ENCODE results near the gene SLC25A53. TPM values are rescaled to one million over a fixed set of nuclear protein-coding genes. Genes with fewer than 3 reads are reported as not detected.

SLC25A53 gene
- polyA plus RNA-seq, 2 of the 4 experiments (the other 2 are of a cell fraction) = 4.6 to 5.0 TPM

DNA sequence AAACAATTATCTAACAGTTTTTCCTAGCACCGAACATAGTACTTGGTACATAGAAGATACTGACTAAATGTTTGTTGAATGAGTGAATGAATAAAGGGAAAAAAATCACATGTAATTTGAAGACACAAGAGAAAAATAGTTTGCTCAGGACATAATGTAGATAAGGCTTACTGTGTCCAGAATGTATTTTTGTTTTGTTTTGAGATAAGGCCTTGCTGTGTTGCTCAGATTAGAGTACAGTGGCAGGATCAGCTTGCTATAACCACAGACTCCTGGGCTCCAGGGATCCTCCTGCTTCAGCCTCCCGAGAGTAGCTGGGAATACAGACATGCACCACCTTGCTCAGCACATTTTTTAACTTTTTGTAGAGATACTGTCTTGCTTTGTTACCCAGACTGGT is 16.0 kb upstream of the SLC25A53 start:
- DNase-seq (ENCODE audit: low read depth in 1 of 2, low spot score in 1 of 2) (no peak), FAIRE-seq (no peak), ATAC-seq (no peak)
- TF ChIP-seq RARB (CRISPR knock-in tag; IDR thresholded peaks at IDR 0.05) = no peak
- TF ChIP-seq POLR2AphosphoS2 (conservative IDR thresholded peaks at IDR 0.05; ENCODE audit: low read length) = no peak
- no peak for TF ChIP-seq MAFK (IDR thresholded peaks at IDR 0.05; ENCODE audit: partially characterized antibody)
- TF ChIP-seq JUNB (IDR thresholded peaks at IDR 0.05) = no peak
- no peak for TF ChIP-seq MAZ (IDR thresholded peaks at IDR 0.05; ENCODE audit: borderline replicate concordance, low read depth, low read length)
- TF ChIP-seq, protein P1, sequence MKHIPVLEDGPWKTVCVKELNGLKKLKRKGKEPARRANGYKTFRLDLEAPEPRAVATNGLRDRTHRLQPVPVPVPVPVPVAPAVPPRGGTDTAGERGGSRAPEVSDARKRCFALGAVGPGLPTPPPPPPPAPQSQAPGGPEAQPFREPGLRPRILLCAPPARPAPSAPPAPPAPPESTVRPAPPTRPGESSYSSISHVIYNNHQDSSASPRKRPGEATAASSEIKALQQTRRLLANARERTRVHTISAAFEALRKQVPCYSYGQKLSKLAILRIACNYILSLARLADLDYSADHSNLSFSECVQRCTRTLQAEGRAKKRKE (CRISPR knock-in tag; IDR thresholded peaks at IDR 0.05; ENCODE audit: low read depth) = no peak
- no peak for TF ChIP-seq CBX2 (IDR thresholded peaks at IDR 0.05; ENCODE audit: borderline replicate concordance, low read depth)
- Histone ChIP-seq H3K4me2 (no peak overlapping the region), H3K9me3 (no peaks in the 10 kb centered on the region), H3K4me3 (no peak overlapping the region), H3K4me1 (peaks cover 19% of the 10 kb centered on the region; the same call in 2 of the 3 replicates), H3K27ac (no peak overlapping the region)
- CTCF ChIA-PET = no interaction called here
- POLR2A ChIA-PET = no interaction called here
- WGBS (ENCODE audit: missing lambda C conversion rate) = 89% methylated on average over 2 of the region's 2 CpGs

DNA sequence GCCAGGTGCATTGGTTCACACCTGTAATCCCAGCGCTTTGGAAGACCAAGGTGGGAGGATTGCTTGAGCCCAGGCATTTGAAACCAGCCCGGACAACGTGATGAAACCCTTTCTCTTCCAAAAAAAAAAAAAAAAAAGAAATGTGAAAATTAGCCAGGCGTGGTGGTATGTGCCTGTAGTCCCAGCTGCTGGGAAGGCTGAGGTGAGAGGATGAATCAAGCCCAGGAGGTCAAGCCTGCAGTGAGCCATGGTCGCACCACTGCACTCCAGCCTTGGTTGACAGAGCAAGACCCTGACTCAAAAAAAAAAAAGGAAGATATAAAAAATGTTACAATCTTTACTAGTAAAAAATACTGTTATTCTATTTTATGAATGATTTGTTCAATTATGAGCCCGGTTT is 15.3 kb upstream of the SLC25A53 start:
- ChIA-PET CTCF (interaction anchor here (0.6 kb wide), 1 partner anchor 12 kb away, joined by 4 read pairs; no protein-coding TSS in a partner anchor), POLR2A (no interaction called here)
- ATAC-seq (no peak), DNase-seq (ENCODE audit: low read depth in 1 of 2, low spot score in 1 of 2) (no peak), FAIRE-seq (no peak)
- Histone ChIP-seq H3K9me3 (no peaks in the 10 kb centered on the region), H3K4me1 (peaks cover 20% of the 10 kb centered on the region; the same call in 2 of the 3 replicates), H3K4me3 (no peak overlapping the region), H3K4me2 (no peak overlapping the region), H3K27ac (no peak overlapping the region)
- TF ChIP-seq JUN (IDR thresholded peaks at IDR 0.05) = no peak
- TF ChIP-seq RNF2 (IDR thresholded peaks at IDR 0.05; ENCODE audit: borderline replicate concordance, low read depth) = no peak
- TF ChIP-seq, protein P2, sequence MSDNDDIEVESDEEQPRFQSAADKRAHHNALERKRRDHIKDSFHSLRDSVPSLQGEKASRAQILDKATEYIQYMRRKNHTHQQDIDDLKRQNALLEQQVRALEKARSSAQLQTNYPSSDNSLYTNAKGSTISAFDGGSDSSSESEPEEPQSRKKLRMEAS (IDR thresholded peaks at IDR 0.05) = no peak
- TF ChIP-seq KDM5A (IDR thresholded peaks at IDR 0.05) = no peak
- no peak for TF ChIP-seq NFE2L2 (conservative IDR thresholded peaks at IDR 0.05; ENCODE audit: low read length)
- TF ChIP-seq EHMT2 (IDR thresholded peaks at IDR 0.05; ENCODE audit: low read depth) = no peak
- no peak for TF ChIP-seq TP53 (CRISPR knock-in tag; IDR thresholded peaks at IDR 0.05)
- no peak for TF ChIP-seq ZSCAN20 (CRISPR knock-in tag; IDR thresholded peaks at IDR 0.05)
- TF ChIP-seq POLR2AphosphoS2 (conservative IDR thresholded peaks at IDR 0.05; ENCODE audit: low read length) = no peak
- TF ChIP-seq NPAS2 (CRISPR knock-in tag; IDR thresholded peaks at IDR 0.05; ENCODE audit: borderline replicate concordance) = no peak
- TF ChIP-seq RFX5 (IDR thresholded peaks at IDR 0.05) = no peak
- no peak for TF ChIP-seq CHD2 (IDR thresholded peaks at IDR 0.05; ENCODE audit: low read length, partially characterized antibody)
- 86% methylated on average over 6 of the region's 6 CpGs for WGBS (ENCODE audit: missing lambda C conversion rate)

DNA sequence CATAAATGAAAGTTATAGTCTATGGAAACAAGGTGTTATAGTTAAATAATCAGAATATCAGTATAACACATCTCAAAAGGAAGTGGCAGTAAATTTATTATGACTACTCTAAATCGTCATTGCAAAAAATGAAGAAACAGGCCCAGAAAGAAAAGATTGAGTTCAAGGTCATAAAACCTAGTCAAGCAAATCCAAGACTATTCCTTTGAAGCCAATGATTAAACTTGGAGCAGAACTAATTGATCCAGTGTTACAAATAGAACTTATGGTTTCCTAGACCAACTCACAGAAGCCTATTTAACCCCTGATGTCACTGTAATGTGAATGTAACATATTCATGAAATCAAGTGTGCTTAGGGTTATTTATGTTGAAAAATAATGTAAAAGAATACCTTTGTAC is 11.3 kb upstream of the SLC25A53 start:
- peaks cover 25% of the 10 kb centered on the region; the same call in 2 of the 3 replicates for H3K4me1 ChIP-seq
- peak overlapping the region; percentile 78 for H3K4me2 ChIP-seq
- ChIA-PET POLR2A (no interaction called here), CTCF (no interaction called here)
- DNase-seq (ENCODE audit: low read depth in 1 of 2, low spot score in 1 of 2) (no peak), FAIRE-seq (no peak), ATAC-seq (no peak)
- 32% methylated on average over 1 of the region's 1 CpG for WGBS (ENCODE audit: missing lambda C conversion rate)
- peak overlapping the region; percentile 84 for H3K4me3 ChIP-seq
- H3K9me3 ChIP-seq = no peaks in the 10 kb centered on the region
- no peak for TF ChIP-seq HDAC2 (IDR thresholded peaks at IDR 0.05)
- no peak for TF ChIP-seq FOXS1 (CRISPR knock-in tag; IDR thresholded peaks at IDR 0.05)
- TF ChIP-seq, protein P1 (CRISPR knock-in tag; IDR thresholded peaks at IDR 0.05; ENCODE audit: low read depth) = no peak
- TF ChIP-seq ZNF302 (CRISPR knock-in tag; IDR thresholded peaks at IDR 0.05) = no peak
- TF ChIP-seq, protein P3, sequence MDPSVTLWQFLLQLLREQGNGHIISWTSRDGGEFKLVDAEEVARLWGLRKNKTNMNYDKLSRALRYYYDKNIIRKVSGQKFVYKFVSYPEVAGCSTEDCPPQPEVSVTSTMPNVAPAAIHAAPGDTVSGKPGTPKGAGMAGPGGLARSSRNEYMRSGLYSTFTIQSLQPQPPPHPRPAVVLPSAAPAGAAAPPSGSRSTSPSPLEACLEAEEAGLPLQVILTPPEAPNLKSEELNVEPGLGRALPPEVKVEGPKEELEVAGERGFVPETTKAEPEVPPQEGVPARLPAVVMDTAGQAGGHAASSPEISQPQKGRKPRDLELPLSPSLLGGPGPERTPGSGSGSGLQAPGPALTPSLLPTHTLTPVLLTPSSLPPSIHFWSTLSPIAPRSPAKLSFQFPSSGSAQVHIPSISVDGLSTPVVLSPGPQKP (IDR thresholded peaks at IDR 0.05; ENCODE audit: low read depth, low read length) = no peak
- H3K27ac ChIP-seq = no peak overlapping the region

Data from A549 (cell line).